K562 (cell line): Measurements from ENCODE around the gene PLXNA2. TPM values are rescaled to one million over a fixed set of nuclear protein-coding genes. Genes with fewer than 3 reads are reported as not detected.

Source experiments
- ARID4B ChIP-seq: sonication (generic); formaldehyde crosslinking; IDR thresholded peaks from 2 replicates; pipeline ENCODE4 v1.8.0; 2022; ENCODE audit warnings: mild to moderate bottlenecking, missing genetic modification reagents
- CAMTA2 ChIP-seq: fragments of 250-450 bp; sonication (Bioruptor Pico); conservative IDR thresholded peaks from 2 replicates; pipeline ENCODE4 v1.5.1; 2022
- CLOCK ChIP-seq: fragments of 250-450 bp; sonication (Bioruptor Pico); IDR thresholded peaks from 2 replicates; pipeline ENCODE4 v1.4.0; 2020; ENCODE audit warnings: mild to moderate bottlenecking, moderate library complexity, borderline replicate concordance
- ESRRA ChIP-seq: fragments of 450-650 bp; IDR thresholded peaks from 2 replicates; pipeline ENCODE4 v1.6.1; 2014; ENCODE audit warnings: low read depth, mild to moderate bottlenecking, moderate library complexity, borderline replicate concordance
- FOXM1 ChIP-seq, 2 experiments: fragments of 450-650 bp in 1 of 2; sonication (generic) in 1 of 2; formaldehyde crosslinking in 1 of 2; IDR thresholded peaks; 2 replicates each; pipeline versions ENCODE4 v1.6.1 to v1.9.0; 2017 to 2022; ENCODE audit warnings: low read depth in 2 of 2, mild to moderate bottlenecking in 2 of 2, missing genetic modification reagents in 1 of 2, moderate library complexity in 1 of 2
- KDM1A ChIP-seq, 2 experiments: fragments of 450-650 bp; IDR thresholded peaks; 2 replicates each; pipeline ENCODE4 v1.6.1; 2016; ENCODE audit warnings: mild to moderate bottlenecking in 2 of 2
- RBM25 ChIP-seq: fragments of 200-400 bp; formaldehyde crosslinking; IDR thresholded peaks from 2 replicates; pipeline ENCODE4 v1.6.1; 2018; ENCODE audit warnings: low read length, low read depth, moderate library complexity; ENCODE audit not compliant: severe bottlenecking
- polyA plus RNA-seq, 8 experiments: library from polyadenylated mRNA; depleted of rRNA in 4 of 8; stranded (reverse) in 5 of 8; unstranded in 3 of 8; fragments of >200 nt; fragmentation: Nextera tagmentation in 2 of 8; fragmentation: Illumina TruSeq in 1 of 8; extraction: Ambion mirVana in 2 of 8; extraction: Trizol in 1 of 8; gene quantifications; 2 replicates each; pipeline versions ENCODE4 v1.2.1 to v1.2.3, GENCODE V29; 2011 to 2014; ENCODE audit warnings: inconsistent platforms in 1 of 8, missing spikeins in 1 of 8
- total RNA-seq, 7 experiments: library from RNA; depleted of rRNA in 6 of 7; stranded (reverse); fragments of >200 nt in 6 of 7; fragmentation: Illumina TruSeq in 2 of 7; extraction: Trizol in 2 of 7; gene quantifications; 2 replicates each; pipeline versions ENCODE4 v1.2.1 to v1.2.3, GENCODE V29; 2011 to 2021; ENCODE audit warnings: low replicate concordance in 1 of 7

Gene PLXNA2
- total and polyA plus RNA-seq, 9 of the 15 experiments (the other 6 are each of a cell fraction or from before 2014, with no cell fraction given) = 0.01 to 1.3 (median 0.32) TPM

GRCh38 chr1:208289716-208290115 lies 45.5 kb upstream of the PLXNA2 start (continued):
- TF ChIP-seq CLOCK (CRISPR knock-in tag) = no peak
- no peak for TF ChIP-seq ESRRA
- no peak for TF ChIP-seq FOXM1 (IDR thresholded peaks at IDR 0.05; ENCODE audit: low read depth)
- TF ChIP-seq FOXM1 (CRISPR knock-in tag; IDR thresholded peaks at IDR 0.05; ENCODE audit: low read depth) = no peak
- no peak for TF ChIP-seq RBM25
- no peak for TF ChIP-seq KDM1A (IDR thresholded peaks at IDR 0.05)
- TF ChIP-seq ARID4B (CRISPR knock-in tag) = no peak
- no peak for TF ChIP-seq CAMTA2
